GM19397 (cell line): ENCODE measurements around the gene ATXN1.
A peak's percentile ranks its signal among the peaks of the same experiment; 100 is the strongest.
"Not testable (repeated sequence)": the region's sequence is repeated elsewhere in the genome, so short reads cannot be mapped to it uniquely, and the experiment has no call there.

Source experiments
- ATAC-seq: cut with Tn5 transposase; IDR thresholded peaks from one replicate; pipeline ENCODE4 v1.9.1; 2021; ENCODE audit warnings: mild to moderate bottlenecking, moderate library complexity; ENCODE audit not compliant: unreplicated experiment

Gene ATXN1

DNA sequence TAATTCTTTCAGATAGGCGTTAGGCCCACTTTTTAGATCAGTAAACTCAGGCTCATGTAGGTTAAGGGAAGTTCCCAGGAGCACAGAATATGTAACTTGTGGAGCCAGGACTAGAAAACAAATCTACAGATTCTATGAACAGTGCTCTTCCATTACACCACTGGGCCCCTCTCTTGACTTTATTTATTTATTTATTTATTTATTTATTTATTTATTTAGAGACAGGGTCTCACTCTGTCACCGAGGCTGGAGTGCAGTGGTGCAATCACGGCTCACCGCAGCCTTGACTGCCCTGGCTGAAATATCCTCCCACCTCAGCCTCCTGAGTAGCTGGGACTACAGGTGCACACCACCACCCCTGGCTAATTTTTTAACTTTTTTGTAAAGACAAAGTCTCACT is 382.9 kb downstream of the ATXN1 start:
- ATAC-seq = not testable (repeated sequence)

DNA sequence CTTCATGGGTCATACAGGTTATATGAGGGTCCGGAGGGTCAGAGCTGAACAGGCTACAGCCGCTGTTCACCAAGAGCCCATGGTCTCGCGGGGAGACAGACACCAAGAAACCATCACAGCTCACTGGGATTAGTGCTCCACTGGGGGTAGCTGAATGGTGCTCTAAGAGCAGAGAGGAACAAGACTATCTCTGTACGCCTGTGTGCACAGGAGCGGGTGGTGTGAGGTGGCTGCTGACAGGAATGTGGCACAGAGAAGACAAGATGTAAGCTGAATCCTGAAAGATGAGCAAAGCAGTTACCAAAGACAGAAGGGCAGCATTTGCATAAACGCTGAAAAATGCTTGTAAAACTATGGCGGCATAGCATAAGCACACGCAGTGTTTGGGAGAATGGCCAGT is 383.8 kb downstream of the ATXN1 start:
- no peak for ATAC-seq

DNA sequence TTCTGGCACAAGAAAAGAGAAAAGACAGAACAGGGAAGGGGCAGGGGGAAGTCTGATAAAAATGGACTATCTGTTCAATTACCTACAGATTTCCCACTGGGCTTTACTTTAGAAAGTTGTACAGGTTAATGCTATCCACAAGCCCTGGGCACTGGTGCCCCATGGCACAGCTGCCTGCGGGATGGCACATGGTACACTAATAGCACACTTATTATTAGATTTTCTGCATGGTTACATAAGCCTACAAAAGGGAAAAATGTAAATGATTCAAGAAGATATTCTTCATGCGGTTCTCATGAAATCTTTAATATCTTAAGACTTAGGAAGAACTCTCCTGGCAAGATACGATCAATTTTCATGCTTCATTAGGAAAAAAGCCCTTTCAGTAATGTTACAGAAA is 385.4 kb downstream of the ATXN1 start:
- no peak for ATAC-seq

DNA sequence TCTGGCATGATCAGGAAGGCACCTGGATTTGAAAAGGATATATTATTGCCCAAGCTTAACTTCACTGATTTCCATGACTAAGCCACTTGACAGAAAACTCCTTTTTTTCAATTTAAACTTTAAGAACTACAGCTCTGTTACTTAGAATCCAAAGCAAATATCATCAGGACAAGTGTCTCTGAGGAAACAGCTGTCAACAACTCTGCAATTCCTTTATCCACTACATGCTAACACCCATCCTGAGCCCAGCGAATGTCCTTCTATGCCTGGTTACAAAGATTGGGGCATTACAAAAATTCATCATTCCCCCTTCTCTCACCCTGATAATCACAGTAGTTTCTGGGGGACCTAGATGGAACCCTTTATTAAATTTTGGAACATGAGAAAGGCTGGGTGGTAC is 386.1 kb downstream of the ATXN1 start:
- no peak for ATAC-seq

DNA sequence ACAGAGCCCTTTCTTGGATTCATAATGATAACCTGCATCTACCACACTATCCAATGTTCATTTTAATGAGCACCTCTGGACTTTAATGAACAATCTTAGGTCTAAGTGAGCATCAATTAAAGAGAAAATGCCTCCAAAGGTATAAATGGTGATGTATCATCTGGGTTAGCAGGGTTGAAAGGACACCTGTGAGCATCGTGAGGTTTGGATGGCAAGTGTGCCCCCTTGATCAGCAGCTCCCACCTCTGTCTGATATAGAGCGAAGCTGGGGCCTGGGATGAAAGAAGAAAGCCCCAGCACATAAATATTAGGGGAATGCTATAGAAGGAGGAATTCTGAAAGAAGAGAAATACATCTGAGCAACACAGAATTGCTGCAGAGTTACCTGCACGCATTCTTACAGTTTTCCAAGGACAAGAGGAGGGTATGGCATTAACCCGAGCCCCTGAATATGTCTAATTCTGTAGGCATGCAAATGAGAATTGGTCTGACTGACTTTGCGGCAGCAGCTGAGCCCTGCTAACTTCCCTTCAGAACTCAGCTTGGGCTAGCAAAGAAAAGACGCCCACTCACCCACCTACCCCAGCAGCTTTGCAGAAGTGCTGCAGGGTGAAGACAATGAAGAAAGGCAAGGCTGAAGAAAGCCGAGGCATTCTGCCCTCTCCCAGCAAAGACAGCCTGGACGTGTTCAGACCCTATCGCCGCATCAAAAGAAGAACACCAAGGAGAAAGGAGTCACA is 386.6 kb downstream of the ATXN1 start:
- ATAC-seq = peak; percentile 78

DNA sequence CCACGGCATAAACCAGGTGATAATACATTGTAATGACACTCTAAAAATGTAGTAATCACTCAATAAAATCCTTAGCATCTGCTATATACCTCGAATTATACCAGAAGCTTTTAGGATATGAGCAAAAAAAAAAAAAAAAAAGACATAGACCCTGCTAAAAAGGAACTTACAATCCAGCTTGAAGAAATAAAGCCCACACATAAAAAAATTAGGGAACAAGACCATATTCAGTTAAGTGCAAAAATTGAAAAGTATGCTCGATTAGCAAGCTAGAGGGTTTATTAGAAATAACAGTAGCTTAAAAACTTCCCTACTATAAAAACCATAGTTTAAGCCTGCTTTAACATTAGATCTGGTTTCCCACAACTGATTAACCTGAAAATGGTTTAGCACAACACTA is 387.2 kb downstream of the ATXN1 start:
- no peak for ATAC-seq

DNA sequence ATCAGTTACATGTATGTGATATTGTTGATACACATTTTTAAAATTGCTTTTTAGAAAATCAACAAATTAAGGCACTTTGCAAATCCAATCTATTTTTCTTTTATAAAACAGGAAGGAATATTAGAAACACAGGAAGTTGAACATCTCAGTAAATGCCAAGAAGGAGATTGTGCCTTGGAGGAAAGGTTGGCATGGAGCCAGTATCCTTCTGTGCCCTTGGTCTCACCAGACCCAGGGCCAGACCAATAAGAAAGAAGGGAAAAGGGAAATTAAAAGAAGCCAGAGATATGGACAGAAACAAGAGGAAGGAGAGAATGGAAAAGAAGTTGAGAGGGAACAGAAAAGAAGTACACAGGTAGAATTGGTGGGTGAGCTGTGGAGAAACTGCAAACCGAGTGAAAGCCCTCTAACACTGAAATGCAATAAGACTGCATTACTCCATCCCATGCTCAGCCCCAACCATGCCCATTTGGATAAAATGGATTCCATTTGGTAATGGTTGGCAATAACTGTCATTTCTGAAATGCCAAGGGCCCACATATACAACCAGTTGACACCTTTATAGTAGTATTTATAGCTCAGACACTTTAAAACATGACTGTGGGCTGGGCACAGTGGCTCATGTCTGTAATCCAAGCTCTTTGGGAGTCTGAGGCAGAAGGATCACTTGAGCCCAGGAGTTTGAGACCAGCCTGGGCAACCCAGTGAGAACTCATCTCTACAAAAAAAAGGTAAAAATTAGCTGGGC is 389.1 kb downstream of the ATXN1 start:
- ATAC-seq = no peak

- no peak for ATAC-seq
Observed at GRCh38 chr6:16371401-16371800, 389.9 kb downstream of the ATXN1 start.

GRCh38 chr6:16370943-16371342 is 390.3 kb downstream of the ATXN1 start:
- ATAC-seq = no peak

DNA sequence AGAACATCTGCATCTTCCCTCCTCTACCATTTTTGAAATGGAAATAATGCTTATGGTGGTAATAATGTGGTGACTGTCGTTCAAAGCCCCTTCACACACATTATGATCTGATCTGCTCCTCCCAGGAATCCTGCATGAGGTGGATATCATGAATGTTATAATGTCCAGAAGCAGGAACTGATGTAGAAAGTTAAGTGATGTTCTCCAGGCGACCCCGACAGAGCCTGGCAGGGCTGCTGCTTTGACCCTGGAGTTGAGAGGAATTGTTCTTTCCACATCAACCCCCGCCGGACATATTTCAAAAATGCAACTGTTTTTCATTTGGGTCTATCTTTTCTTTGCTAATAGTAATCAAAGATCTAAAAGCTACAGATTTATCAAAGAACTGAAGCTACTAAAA is 391.3 kb downstream of the ATXN1 start:
- no peak for ATAC-seq

GRCh38 chr6:16369140-16369745 is 392.0 kb downstream of the ATXN1 start:
- ATAC-seq = no peak

DNA sequence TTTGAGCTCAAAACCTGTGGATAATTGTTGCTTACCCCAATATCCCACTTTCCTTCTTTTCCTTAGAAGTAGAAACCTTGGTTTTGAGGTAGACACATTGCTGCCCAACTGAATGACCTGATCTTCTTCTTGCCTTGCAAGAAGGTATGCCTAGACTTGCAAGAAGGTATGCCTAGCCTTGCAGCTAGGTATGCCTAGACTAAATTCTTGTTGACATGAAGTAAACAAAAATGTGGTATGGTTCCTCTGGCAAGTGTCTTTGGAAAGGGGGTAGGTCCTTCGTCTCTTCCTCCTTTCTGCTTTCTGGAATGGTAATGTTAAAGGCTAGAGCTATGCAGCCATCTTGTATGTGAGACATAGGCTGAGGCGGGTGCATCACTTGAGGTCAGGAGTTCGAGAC is 393.7 kb downstream of the ATXN1 start:
- no peak for ATAC-seq

GRCh38 chr6:16363749-16364148 is 397.5 kb downstream of the ATXN1 start:
- ATAC-seq = no peak

GRCh38 chr6:16362819-16363589 is 398.3 kb downstream of the ATXN1 start:
- ATAC-seq = no peak

GRCh38 chr6:16362296-16362695 is 399.0 kb downstream of the ATXN1 start:
- ATAC-seq = no peak

DNA sequence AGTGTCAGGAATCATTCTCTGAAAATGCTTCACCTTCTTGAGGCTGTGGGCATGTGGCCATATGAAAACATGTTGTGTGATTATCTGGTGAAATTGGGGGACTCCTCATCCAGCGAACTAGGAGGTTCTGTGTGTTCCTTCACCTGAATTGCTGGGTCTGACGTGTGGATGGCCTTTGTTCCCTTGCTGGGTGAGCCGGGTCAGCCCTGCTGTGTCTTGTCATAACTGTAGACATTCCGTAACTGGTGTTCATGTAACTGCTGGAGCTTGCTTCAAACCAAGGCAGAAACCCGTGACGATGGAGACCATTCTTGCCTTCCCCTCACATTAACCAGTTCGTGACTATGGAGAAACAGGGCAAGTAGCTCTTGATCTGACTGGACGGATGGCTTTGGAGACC is 399.4 kb downstream of the ATXN1 start:
- ATAC-seq = no peak

DNA sequence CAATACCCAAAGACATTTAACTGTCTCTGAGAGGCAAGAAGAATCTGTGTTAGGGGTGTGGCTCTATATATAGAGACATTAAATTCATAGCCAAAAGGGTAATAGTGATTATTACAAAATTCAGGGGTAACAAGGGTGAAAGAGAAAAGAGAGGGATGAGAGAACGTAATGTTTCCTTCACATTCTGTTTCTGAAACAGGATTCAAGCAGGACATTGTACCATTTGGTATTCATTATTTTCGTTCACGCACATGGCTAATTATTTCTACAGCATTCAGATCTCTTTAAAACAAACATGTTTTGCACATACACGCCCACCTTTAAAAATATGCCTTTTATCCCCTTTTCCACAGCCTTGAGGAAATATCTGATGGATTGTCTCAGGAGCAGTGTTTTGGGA is 400.1 kb downstream of the ATXN1 start:
- ATAC-seq = no peak

DNA sequence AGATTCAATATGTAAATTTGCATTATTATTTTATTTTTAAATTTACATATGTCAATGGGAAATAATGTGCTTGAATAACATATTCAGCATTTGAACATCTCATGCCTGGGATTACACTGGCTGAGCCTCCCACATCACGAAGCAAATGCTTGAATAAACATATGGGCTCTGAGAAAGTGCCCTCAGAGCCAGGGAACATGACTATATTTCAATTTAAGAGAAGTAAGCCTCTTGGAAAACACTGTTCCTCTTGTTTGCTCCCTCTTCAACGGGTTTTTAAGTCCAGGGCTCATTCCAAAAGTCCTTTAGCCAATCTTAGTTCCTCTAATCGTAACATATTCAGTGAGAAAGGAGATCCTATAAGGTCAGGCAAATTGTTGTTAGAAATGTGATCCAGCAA is 400.9 kb downstream of the ATXN1 start:
- no peak for ATAC-seq

GRCh38 chr6:16359563-16359962 is 401.7 kb downstream of the ATXN1 start:
- ATAC-seq = no peak

GRCh38 chr6:16358531-16359138 is 402.6 kb downstream of the ATXN1 start:
- ATAC-seq = no peak
